Activated CD4-positive, alpha-beta T cell treated with anti-CD3 and anti-CD28 coated beads, Interleukin-2, amount 10 ng/mL, durations not matched to agents 24 days and 14 days (primary cell): ENCODE data around the gene ANO7. TPM values are rescaled to one million over a fixed set of nuclear protein-coding genes. Genes with fewer than 3 reads are reported as not detected.

Experiments used
- DNase-seq: peaks from one replicate; pipeline ENCODE4 v3.0.0; 2022
- H3K27ac Mint-ChIP-seq: one replicate; pipeline ENCODE4 v1.8.0; 2022; ENCODE audit warnings: mild to moderate bottlenecking, mixed read lengths
- H3K27me3 Mint-ChIP-seq: one replicate; pipeline ENCODE4 v1.8.0; 2022; ENCODE audit warnings: mixed read lengths
- H3K36me3 Mint-ChIP-seq: one replicate; pipeline ENCODE4 v1.8.0; 2022; ENCODE audit warnings: low read depth, mild to moderate bottlenecking, mixed read lengths
- H3K4me1 Mint-ChIP-seq: one replicate; pipeline ENCODE4 v1.8.0; 2021; ENCODE audit warnings: mixed read lengths
- H3K4me3 Mint-ChIP-seq: one replicate; pipeline ENCODE4 v1.8.0; 2022; ENCODE audit warnings: mild to moderate bottlenecking, moderate library complexity, mixed read lengths
- H3K9me3 Mint-ChIP-seq: one replicate; pipeline ENCODE4 v1.8.0; 2021; ENCODE audit warnings: mixed read lengths
- intact Hi-C: fragments of 100-400 bp; cut with micrococcal nuclease; formaldehyde crosslinking; loops from one replicate; pipeline ENCODE4 v1.15.1; 2023
- total RNA-seq: library from RNA; stranded (reverse); gene quantifications from 2 replicates; pipeline ENCODE4 v1.2.3, GENCODE V29; 2022

The ANO7 gene
- total RNA-seq, 1 donor from 2014 or later: 2.8 TPM

- DNase-seq: no peak
- Mint-ChIP-seq H3K4me1 (peaks cover 10% of the 10 kb centered on the region), H3K27ac (no peak overlapping the region), H3K4me3 (peak overlapping the region; percentile 49), H3K27me3 (peaks cover 24% of the 10 kb centered on the region), H3K36me3 (no peaks in the 10 kb centered on the region), H3K9me3 (no peaks in the 10 kb centered on the region)
- intact Hi-C loops: loop anchor here (5.0 kb wide), 1 partner anchor 114 kb away; the partner anchor contains the start of gene MTERF4
These were observed 27.8 kb downstream of the ANO7 start for GRCh38 chr2:241216211-241216761.

- intact Hi-C loops: loop anchor here (2.0 to 5.0 kb wide), 2 partner anchors 67 to 115 kb away; partner anchors contain the start of genes MTERF4 and PPP1R7
- peak; percentile 82 for DNase-seq
These were observed 29.0 kb downstream of the ANO7 start for GRCh38 chr2:241217320-241218031.

GRCh38 chr2:241218131-241219029 is 29.9 kb downstream of the ANO7 start:
- peak; percentile 85 for DNase-seq
- Mint-ChIP-seq H3K36me3 (no peaks in the 10 kb centered on the region), H3K4me1 (peaks cover 13% of the 10 kb centered on the region), H3K27me3 (peaks cover 24% of the 10 kb centered on the region), H3K27ac (peak overlapping the region; percentile 81), H3K9me3 (no peaks in the 10 kb centered on the region), H3K4me3 (peak overlapping the region; percentile 86)
- intact Hi-C loops: loop anchor here (2.0 to 5.0 kb wide), 2 partner anchors 68 to 116 kb away; partner anchors contain the start of genes MTERF4 and PPP1R7

More at GRCh38 chr2:241217320-241218031, 29.0 kb downstream of the ANO7 start:
- H3K36me3 Mint-ChIP-seq: no peaks in the 10 kb centered on the region
- no peaks in the 10 kb centered on the region for H3K9me3 Mint-ChIP-seq
- H3K27me3 Mint-ChIP-seq: peaks cover 24% of the 10 kb centered on the region
- H3K27ac Mint-ChIP-seq: peak overlapping the region; percentile 73
- H3K4me3 Mint-ChIP-seq: peak overlapping the region; percentile 81
- H3K4me1 Mint-ChIP-seq: peaks cover 10% of the 10 kb centered on the region

- no peaks in the 10 kb centered on the region for H3K9me3 Mint-ChIP-seq
These were observed 30.5 kb downstream of the ANO7 start for GRCh38 chr2:241219030-241219382.

GRCh38 chr2:241219856-241220356 is 31.4 kb downstream of the ANO7 start:
- intact Hi-C loops: loop anchor here (2.0 to 5.0 kb wide), 2 partner anchors 69 to 118 kb away; partner anchors contain the start of genes MTERF4 and PPP1R7
- peaks cover under 1% of the 10 kb centered on the region for H3K36me3 Mint-ChIP-seq
- no peak overlapping the region for H3K27ac Mint-ChIP-seq

More at GRCh38 chr2:241219030-241219382, 30.5 kb downstream of the ANO7 start:
- intact Hi-C loops: loop anchor here (2.0 to 5.0 kb wide), 2 partner anchors 68 to 117 kb away; partner anchors contain the start of genes MTERF4 and PPP1R7
- Mint-ChIP-seq H3K27me3 (peaks cover 24% of the 10 kb centered on the region), H3K27ac (no peak overlapping the region), H3K4me1 (peaks cover 13% of the 10 kb centered on the region), H3K36me3 (no peaks in the 10 kb centered on the region), H3K4me3 (peak overlapping the region; percentile 86)
- no peak for DNase-seq

GRCh38 chr2:241223211-241224017 is 34.9 kb downstream of the ANO7 start:
- Mint-ChIP-seq H3K4me1 (peaks cover 9% of the 10 kb centered on the region), H3K27ac (no peak overlapping the region), H3K27me3 (peaks cover 11% of the 10 kb centered on the region), H3K9me3 (no peaks in the 10 kb centered on the region), H3K4me3 (no peak overlapping the region), H3K36me3 (peaks cover 21% of the 10 kb centered on the region)
- intact Hi-C loops: no loop called here
- DNase-seq: no peak

More at GRCh38 chr2:241219856-241220356, 31.4 kb downstream of the ANO7 start:
- no peak for DNase-seq
- peaks cover 24% of the 10 kb centered on the region for H3K27me3 Mint-ChIP-seq
- H3K4me1 Mint-ChIP-seq: peaks cover 13% of the 10 kb centered on the region
- H3K9me3 Mint-ChIP-seq: no peaks in the 10 kb centered on the region
- H3K4me3 Mint-ChIP-seq: no peak overlapping the region

GRCh38 chr2:241224018-241224850 is 35.8 kb downstream of the ANO7 start:
- Mint-ChIP-seq H3K27me3 (peaks cover 6% of the 10 kb centered on the region), H3K4me3 (no peak overlapping the region), H3K36me3 (peaks cover 25% of the 10 kb centered on the region), H3K4me1 (peaks cover 8% of the 10 kb centered on the region), H3K27ac (no peak overlapping the region), H3K9me3 (no peaks in the 10 kb centered on the region)
- DNase-seq: no peak
- intact Hi-C loops: no loop called here

- Mint-ChIP-seq H3K27me3 (peaks cover 2% of the 10 kb centered on the region), H3K36me3 (peaks cover 29% of the 10 kb centered on the region)
These were observed 36.5 kb downstream of the ANO7 start for GRCh38 chr2:241224851-241225438.

GRCh38 chr2:241225545-241225944 is 37.1 kb downstream of the ANO7 start:
- Mint-ChIP-seq H3K36me3 (peaks cover 34% of the 10 kb centered on the region), H3K4me1 (peaks cover 5% of the 10 kb centered on the region), H3K27ac (no peak overlapping the region), H3K27me3 (no peaks in the 10 kb centered on the region), H3K9me3 (no peaks in the 10 kb centered on the region), H3K4me3 (no peak overlapping the region)
- intact Hi-C loops: no loop called here
- DNase-seq: no peak

More at GRCh38 chr2:241224851-241225438, 36.5 kb downstream of the ANO7 start:
- Mint-ChIP-seq H3K4me3 (no peak overlapping the region), H3K27ac (no peak overlapping the region), H3K9me3 (no peaks in the 10 kb centered on the region), H3K4me1 (peaks cover 6% of the 10 kb centered on the region)
- intact Hi-C loops: no loop called here
- no peak for DNase-seq

GRCh38 chr2:241225983-241226382 is 37.5 kb downstream of the ANO7 start:
- no peak for DNase-seq
- H3K36me3 Mint-ChIP-seq: peaks cover 37% of the 10 kb centered on the region
- H3K4me1 Mint-ChIP-seq: peaks cover 5% of the 10 kb centered on the region
- H3K27me3 Mint-ChIP-seq: no peaks in the 10 kb centered on the region
- no peak overlapping the region for H3K4me3 Mint-ChIP-seq
- no peak overlapping the region for H3K27ac Mint-ChIP-seq
- intact Hi-C loops: no loop called here
- H3K9me3 Mint-ChIP-seq: no peaks in the 10 kb centered on the region

- Mint-ChIP-seq H3K27me3 (no peaks in the 10 kb centered on the region), H3K9me3 (no peaks in the 10 kb centered on the region), H3K4me1 (peaks cover 5% of the 10 kb centered on the region), H3K36me3 (peaks cover 44% of the 10 kb centered on the region), H3K4me3 (no peak overlapping the region), H3K27ac (no peak overlapping the region)
- intact Hi-C loops: no loop called here
- DNase-seq: no peak
These were observed 38.5 kb downstream of the ANO7 start for GRCh38 chr2:241226723-241227572.
